NCI-H345 (cell line): ENCODE data around the gene CCDC175.

ENCODE experiments used
- DNase-seq: peaks from one replicate; lab custom pipeline; 2025; lab: John Stamatoyannopoulos, UW

CCDC175 gene

GRCh38 chr14:59482541-59483331 is 93.9 kb downstream of the CCDC175 start:
- peak; percentile 10 for DNase-seq

DNA sequence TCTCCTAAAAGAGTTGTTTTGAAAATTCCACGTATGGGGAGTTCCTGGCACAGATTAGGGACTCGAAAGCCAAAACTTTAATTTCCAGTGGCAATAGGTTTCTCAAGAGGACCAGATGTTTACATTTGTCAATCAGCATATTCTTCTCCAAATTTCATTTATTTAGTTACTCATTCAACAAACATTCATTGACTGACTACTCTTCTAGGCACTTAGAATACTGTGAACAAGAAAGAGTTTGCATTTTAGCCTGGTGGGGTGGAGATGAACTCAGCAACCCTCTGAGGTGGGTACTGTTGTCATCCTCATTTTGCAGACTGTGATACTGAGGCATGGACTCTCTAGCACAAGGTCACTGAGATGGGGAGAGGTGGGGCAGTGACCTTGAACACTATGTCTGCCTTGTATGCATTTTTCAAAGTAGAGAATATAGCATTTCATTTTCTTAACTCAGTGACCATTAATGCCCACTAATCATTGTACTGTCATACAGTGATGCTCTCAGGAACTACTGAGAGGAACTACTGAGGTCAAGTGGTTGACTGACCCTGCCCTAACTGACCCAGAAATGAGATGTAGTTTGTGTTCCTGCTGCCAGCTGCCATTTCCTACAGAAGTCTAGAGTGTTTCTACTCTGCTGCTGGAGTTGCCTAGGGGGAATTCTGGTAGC is 94.6 kb downstream of the CCDC175 start:
- no peak for DNase-seq

GRCh38 chr14:59481407-59481806 is 95.2 kb downstream of the CCDC175 start:
- DNase-seq, result no peak

GRCh38 chr14:59480166-59480565 is 96.4 kb downstream of the CCDC175 start:
- DNase-seq, result no peak

DNA sequence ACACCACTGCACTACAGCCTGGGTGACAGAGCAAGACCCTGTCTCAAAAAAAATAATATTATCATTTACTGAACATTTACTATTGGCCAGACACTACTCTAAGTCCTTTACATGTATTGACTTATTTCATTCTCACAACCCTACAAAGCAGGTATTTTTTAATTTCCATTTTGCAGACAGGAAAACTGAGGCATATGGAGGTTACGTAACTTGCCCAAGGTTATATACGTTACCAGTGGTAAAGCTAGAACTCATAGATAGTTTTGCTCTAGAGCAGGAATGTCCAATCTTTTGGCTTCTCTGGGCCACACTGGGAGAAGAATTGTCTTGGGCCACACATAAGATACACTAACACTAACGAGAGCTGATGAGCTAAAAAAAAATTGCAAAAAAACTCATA is 98.1 kb downstream of the CCDC175 start:
- DNase-seq, result no peak

- no peak for DNase-seq
Observed at GRCh38 chr14:59475709-59476108, 100.9 kb downstream of the CCDC175 start.

- no peak for DNase-seq
Observed at GRCh38 chr14:59474172-59474571, 102.4 kb downstream of the CCDC175 start.

DNA sequence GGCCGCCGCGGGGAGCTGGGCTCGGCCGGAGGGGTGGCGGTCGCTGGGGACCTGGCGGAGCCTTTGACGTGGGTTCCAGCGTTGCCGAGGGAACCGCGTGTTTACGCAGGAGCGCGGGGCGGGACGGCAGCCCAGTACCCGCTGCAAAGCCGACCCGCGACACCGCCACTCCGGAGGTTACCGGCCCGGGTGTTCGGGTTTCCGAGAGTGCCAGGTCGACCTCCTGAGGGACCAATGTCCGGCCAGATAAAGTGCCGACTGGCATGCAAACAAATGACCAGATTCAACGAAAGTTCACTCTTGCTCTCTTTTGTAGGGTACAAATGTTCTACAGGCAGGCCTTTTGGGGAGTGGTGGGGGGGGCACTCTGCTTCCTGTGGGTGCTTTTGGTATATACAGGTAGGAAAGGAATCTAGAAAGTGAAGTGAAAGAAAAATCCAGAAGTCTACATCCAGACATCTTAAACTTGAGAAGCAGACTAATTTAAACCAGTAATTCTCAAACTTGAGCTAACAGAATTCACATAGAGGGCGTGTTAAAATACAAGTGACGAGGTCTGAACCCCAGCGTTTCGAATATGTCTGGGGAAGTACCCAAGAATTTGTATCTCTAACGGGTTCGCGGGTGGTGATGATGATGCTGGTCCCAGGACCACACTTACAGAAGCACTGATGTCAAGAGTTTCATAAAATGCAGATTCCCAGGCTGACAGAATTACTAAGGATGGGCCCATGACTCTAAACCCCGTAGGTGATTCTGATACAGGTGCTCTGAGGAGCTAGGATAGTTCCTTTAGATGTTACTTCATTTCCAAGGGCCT is 111.1 kb downstream of the CCDC175 start, which contains the start of gene GPR135:
GPR135 (minus strand) TSS at position 65 of the 820 bp plus-strand sequence. CDS start 154 bp downstream, outside the sequence.
- DNase-seq, result peak; percentile 68

- peak; percentile 68 for DNase-seq
Observed at GRCh38 chr14:59464486-59465315, 111.9 kb downstream of the CCDC175 start.

DNA sequence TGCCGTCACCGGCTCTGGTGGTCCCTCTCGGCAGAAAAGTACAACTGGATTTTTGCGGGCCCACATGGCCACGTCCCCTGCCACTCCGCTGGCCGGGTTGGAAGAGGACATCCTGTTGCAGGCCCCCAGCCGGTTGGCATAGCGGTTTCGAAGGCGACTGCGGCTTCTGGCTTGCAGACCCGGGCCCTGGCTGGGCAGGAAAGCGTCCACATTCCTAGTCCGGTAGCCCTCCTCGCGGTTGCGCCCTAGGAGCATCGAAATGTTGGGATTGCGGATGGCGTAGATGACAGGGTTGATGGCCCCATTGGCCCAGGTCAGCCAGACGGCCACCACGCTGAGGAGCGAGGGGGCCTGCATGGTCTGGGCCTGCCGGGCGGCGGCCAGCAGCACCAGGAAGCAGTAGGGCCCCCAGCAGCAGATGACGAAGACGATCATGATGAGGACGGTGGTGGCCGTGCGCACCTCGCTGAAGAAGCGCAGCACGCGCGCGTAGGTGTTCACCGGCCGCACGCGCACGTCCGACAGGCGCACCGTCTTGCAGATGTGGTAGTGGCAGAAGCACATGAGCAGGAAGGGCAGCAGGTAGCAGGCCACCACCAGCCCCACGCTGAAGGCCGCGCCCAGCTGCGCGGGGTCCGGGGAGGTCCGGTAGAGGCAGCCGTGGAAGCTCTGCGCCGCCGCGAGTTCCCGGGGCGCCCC is 112.7 kb downstream of the CCDC175 start:
- no peak for DNase-seq

DNA sequence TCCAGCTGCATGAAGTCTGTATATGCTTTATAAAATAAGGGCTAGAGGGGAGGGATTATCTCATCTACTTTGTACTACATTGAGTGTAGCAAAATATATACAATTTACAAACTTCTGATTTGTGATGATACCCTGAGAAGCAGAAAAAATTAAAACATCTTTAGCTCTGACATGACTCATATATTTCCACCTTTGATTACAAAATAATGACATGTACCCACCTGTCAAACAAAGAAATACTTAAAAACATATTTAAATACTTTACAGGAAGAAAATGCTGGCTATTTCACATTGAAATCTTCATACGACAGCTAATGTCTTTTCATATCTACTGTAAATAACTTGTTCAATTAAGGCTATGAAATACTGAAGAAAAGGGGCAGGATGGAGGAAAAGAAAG is 114.7 kb downstream of the CCDC175 start:
- no peak for DNase-seq

DNA sequence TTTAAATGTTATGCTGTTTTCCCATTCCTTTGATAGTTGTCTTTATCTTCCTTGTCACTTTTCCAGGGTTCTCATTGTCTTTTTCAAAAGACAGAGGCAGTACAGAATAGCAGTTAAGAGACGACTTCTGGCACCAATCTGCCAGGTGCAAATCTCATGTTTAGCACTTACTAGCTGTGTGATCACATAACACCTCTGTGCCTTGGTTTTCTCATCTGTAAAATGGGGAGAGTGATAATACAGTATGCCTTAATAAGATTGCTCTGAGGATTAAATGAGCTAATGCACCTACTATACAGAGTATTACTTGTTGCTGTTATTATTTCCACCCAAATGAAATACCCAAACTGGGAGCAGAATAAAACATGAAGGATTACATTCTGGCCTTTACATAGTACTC is 116.2 kb downstream of the CCDC175 start:
- DNase-seq, result no peak

GRCh38 chr14:59458486-59458885 is 118.1 kb downstream of the CCDC175 start:
- no peak for DNase-seq

DNA sequence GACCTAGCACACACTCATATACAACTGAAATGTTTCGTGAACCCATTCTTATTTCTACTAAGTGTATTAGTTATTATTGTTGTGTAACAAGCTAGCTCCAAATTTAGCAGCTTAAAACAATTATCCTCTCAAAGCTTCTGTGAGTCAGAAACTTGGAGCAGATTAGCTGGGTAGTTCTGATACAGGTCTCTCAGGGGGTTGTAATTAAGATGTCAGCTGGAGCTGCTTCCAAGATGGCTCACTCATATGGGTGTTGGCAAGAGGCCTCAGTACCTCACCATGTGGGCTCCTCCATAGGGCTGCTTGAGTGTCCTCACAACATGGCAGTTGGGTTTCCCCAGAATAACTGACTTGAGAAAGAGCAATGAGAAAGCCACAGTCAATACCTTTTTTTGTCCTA is 121.2 kb downstream of the CCDC175 start:
- DNase-seq, result no peak
